ENCODE results near the gene PSD2.

DNA sequence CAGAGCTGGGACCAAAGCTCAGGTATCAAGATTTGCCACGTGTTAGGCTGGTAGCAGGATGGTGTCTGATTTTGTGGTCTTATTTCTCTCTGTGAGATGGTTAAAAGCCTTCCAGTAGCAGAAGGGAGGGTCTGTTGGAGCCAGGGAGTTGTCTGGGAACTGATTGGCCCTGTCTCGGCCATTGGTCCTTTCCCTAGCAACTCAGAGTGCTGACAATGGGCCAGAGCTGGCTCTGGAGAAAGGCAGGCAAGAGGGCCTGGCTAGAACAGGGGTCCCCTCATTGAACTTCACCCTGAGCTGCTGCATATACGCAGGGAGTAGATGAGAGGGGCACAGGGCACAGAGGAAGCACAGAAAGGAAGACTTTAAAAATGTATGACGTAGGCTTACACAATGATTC lies 92.8 kb downstream of the PSD2 start:
- TF ChIP-seq, protein P1, sequence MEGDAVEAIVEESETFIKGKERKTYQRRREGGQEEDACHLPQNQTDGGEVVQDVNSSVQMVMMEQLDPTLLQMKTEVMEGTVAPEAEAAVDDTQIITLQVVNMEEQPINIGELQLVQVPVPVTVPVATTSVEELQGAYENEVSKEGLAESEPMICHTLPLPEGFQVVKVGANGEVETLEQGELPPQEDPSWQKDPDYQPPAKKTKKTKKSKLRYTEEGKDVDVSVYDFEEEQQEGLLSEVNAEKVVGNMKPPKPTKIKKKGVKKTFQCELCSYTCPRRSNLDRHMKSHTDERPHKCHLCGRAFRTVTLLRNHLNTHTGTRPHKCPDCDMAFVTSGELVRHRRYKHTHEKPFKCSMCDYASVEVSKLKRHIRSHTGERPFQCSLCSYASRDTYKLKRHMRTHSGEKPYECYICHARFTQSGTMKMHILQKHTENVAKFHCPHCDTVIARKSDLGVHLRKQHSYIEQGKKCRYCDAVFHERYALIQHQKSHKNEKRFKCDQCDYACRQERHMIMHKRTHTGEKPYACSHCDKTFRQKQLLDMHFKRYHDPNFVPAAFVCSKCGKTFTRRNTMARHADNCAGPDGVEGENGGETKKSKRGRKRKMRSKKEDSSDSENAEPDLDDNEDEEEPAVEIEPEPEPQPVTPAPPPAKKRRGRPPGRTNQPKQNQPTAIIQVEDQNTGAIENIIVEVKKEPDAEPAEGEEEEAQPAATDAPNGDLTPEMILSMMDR (IDR thresholded peaks at IDR 0.05; ENCODE audit: low read depth, low read length, poor library complexity, severe bottlenecking): no peak
- TF ChIP-seq EZH2phosphoT487 (IDR thresholded peaks at IDR 0.05; ENCODE audit: borderline replicate concordance, low read length): no peak
